ENCODE data around the gene CRABP2. TPM values are rescaled to one million over a fixed set of nuclear protein-coding genes. Genes with fewer than 3 reads are reported as not detected.

CRABP2 gene
- total and polyA plus RNA-seq, 2 donors (not counting 1 experiment from before 2014, with no cell fraction given) = 0.89 to 1.2 TPM

DNA sequence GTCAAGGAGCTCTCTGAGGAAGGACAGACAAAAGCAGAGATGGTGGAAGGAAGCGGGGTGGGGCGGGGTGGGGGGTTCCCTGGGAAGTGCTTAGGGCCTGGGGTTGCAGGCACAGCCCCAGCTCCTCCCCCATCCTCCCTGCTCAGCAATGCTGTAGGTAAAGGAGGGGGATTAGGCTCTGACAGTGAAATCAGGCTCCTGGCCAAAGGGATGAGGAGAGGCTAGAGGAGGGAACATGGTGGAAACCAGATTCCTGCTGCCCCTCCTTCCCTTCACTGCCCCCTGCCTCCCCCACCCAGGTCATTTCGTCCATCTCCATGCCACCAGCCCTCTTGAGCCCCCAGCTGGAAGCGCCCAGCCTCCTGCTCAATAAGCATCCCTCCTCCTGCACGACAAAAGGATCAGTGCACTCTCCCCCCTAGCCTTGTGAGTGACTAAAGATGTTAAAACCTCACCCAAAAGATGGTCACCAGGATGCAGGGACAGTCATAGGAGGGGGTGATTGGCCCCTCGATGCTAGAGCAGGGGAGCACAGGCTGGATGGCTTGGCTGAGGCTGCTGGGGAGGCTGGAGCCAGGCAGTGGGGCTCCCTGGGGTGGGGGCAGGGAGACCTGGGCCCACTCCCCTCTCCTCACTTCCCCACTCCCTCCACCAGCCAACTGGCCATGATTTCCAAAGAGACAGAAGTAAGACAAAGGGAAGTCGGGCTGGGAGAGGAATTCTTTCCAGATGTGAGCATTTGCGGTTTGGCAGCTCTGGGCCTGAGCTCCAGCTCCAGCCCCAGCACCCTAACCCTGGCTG is 2.2 kb upstream of the CRABP2 start:
- peaks cover 7% of the 10 kb centered on the region for H4K20me1 ChIP-seq (ENCODE audit: control insufficient read depth, insufficient read depth, low read length, poor library complexity, severe bottlenecking)
- DNase-seq = no peak
- peaks cover 0 to 3% (median 0%) of the 10 kb centered on the region in 3 donors for H3K9me3 ChIP-seq (ENCODE audit: control extremely low read depth in 1 of 3, control insufficient read depth in 2 of 3, insufficient read depth in 1 of 3, low read length in 2 of 3)
- TF ChIP-seq, protein P1, sequence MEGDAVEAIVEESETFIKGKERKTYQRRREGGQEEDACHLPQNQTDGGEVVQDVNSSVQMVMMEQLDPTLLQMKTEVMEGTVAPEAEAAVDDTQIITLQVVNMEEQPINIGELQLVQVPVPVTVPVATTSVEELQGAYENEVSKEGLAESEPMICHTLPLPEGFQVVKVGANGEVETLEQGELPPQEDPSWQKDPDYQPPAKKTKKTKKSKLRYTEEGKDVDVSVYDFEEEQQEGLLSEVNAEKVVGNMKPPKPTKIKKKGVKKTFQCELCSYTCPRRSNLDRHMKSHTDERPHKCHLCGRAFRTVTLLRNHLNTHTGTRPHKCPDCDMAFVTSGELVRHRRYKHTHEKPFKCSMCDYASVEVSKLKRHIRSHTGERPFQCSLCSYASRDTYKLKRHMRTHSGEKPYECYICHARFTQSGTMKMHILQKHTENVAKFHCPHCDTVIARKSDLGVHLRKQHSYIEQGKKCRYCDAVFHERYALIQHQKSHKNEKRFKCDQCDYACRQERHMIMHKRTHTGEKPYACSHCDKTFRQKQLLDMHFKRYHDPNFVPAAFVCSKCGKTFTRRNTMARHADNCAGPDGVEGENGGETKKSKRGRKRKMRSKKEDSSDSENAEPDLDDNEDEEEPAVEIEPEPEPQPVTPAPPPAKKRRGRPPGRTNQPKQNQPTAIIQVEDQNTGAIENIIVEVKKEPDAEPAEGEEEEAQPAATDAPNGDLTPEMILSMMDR (IDR thresholded peaks at IDR 0.05) = no peak
- TF ChIP-seq EZH2 (IDR thresholded peaks at IDR 0.05; ENCODE audit: borderline replicate concordance, insufficient read depth, low read depth, low read length, poor library complexity, severe bottlenecking) = no peak
- peak overlapping the region; percentile 99 for H3K4me2 ChIP-seq (replicated peaks; ENCODE audit: low read depth, low read length, poor library complexity, severe bottlenecking)
- no peaks in the 10 kb centered on the region for H3K36me3 ChIP-seq (replicated peaks in 1 of 2; ENCODE audit: control extremely low read depth in 1 of 2, control insufficient read depth in 1 of 2, extremely low read depth in 1 of 2, insufficient read depth in 2 of 2, low read length in 1 of 2)
- POLR2A ChIA-PET = interaction anchor here (2.1 kb wide), 1 partner anchor 21 kb away, joined by 7 read pairs; the partner anchor contains the start of genes ISG20L2 and METTL25B
- Mint-ChIP-seq H3K27me3 (peaks cover 16% of the 10 kb centered on the region), H3K4me3 (peak overlapping the region; percentile 89), H3K4me1 (peaks cover 32% of the 10 kb centered on the region), H3K27ac (peak overlapping the region; percentile 42), H3K9me3 (ENCODE audit: insufficient read depth) (no peaks in the 10 kb centered on the region)
- no peak for ATAC-seq (ENCODE audit: low read depth)
- no peak overlapping the region for H3K9ac ChIP-seq (ENCODE audit: low read length)
- intact Hi-C loops (cut with micrococcal nuclease) = loop anchor here (5.0 kb wide), 1 partner anchor 155 kb away; the partner anchor contains the start of gene NTRK1
- 83% methylated on average over 3 of the region's 8 CpGs for WGBS (ENCODE audit: insufficient coverage)
- CTCF ChIA-PET = interaction anchor here (1.5 to 7.6 kb wide), 8 partner anchors 8 to 182 kb away, joined by 4 to 80 read pairs (median 8); partner anchors contain the start of genes ISG20L2 and METTL25B
- no peak overlapping the region for H2AFZ ChIP-seq (ENCODE audit: insufficient read depth, low read depth, low read length, poor library complexity, severe bottlenecking)
- H3K79me2 ChIP-seq (ENCODE audit: control insufficient read depth, insufficient read depth, low read length) = no peaks in the 10 kb centered on the region
- peaks cover 3 to 40% (median 25%) of the 10 kb centered on the region in 4 experiments for H3K27me3 ChIP-seq (replicated peaks in 1 of 4; ENCODE audit: control extremely low read depth in 1 of 4, control insufficient read depth in 3 of 4, insufficient read depth in 4 of 4, low read length in 3 of 4)
- H3K4me3 ChIP-seq (ENCODE audit: control extremely low read depth in 1 of 5, extremely low read depth in 1 of 5, insufficient read depth in 1 of 5, low read depth in 2 of 5, low read length in 4 of 5) = no peak overlapping the region
- peaks cover 28% of the 10 kb centered on the region in 2 donors for H3K4me1 ChIP-seq (ENCODE audit: control insufficient read depth in 2 of 2, insufficient read depth in 2 of 2, low read length in 2 of 2)
- H3K27ac ChIP-seq (ENCODE audit: low read length in 2 of 2) = no peak overlapping the region
